ENCODE results near the gene IPMK. TPM values are rescaled to one million over a fixed set of nuclear protein-coding genes. Genes with fewer than 3 reads are reported as not detected.

The IPMK gene
- polyA plus RNA-seq (ENCODE audit: insufficient read length in 4 of 4): 10 to 100 TPM in 1 of 4 donors, 1 to 10 TPM in 3; 7.6 to 10.7 (median 9.3) TPM

- peak; percentile 63 to 70 (median 65) for DNase-seq (ENCODE audit: low read depth in 4 of 4, low spot score in 3 of 4)
These were observed at the start of gene IPMK for GRCh38 chr10:58267713-58268453. Gene IPMK, minus strand, starts transcription at chr10:58267894. Its CDS starts 283 bp downstream, at chr10:58267611.

- DNase-seq (ENCODE audit: low read depth in 4 of 4, low spot score in 3 of 4): no peak
These were observed 49.2 kb upstream of the IPMK start for GRCh38 chr10:58316874-58317273.

- DNase-seq (ENCODE audit: low read depth in 4 of 4, low spot score in 3 of 4): no peak
These were observed 43.3 kb upstream of the IPMK start for GRCh38 chr10:58311026-58311425.

GRCh38 chr10:58307676-58308075, 40.0 kb upstream of the IPMK start:
- DNase-seq (ENCODE audit: low read depth in 4 of 4, low spot score in 3 of 4): no peak

GRCh38 chr10:58305821-58306220, 38.1 kb upstream of the IPMK start:
- DNase-seq (ENCODE audit: low read depth in 4 of 4, low spot score in 3 of 4): no peak

- no peak for DNase-seq (ENCODE audit: low read depth in 4 of 4, low spot score in 3 of 4)
These were observed 36.5 kb upstream of the IPMK start for GRCh38 chr10:58304099-58304633.

- DNase-seq (ENCODE audit: low read depth in 4 of 4, low spot score in 3 of 4): no peak
These were observed 34.6 kb upstream of the IPMK start for GRCh38 chr10:58302254-58302653.

- no peak for DNase-seq (ENCODE audit: low read depth in 4 of 4, low spot score in 3 of 4)
These were observed 33.0 kb upstream of the IPMK start for GRCh38 chr10:58300676-58301075.

- DNase-seq (ENCODE audit: low read depth in 4 of 4, low spot score in 3 of 4): peak; percentile 26 to 51 (median 30)
These were observed 31.9 kb upstream of the IPMK start for GRCh38 chr10:58299580-58299979.

GRCh38 chr10:58293989-58294388, 26.3 kb upstream of the IPMK start:
- no peak for DNase-seq (ENCODE audit: low read depth in 4 of 4, low spot score in 3 of 4)

- peak in 1 of 4 donors; percentile 3 for DNase-seq (ENCODE audit: low read depth in 4 of 4, low spot score in 3 of 4)
These were observed 24.0 kb upstream of the IPMK start for GRCh38 chr10:58291538-58292174.

- DNase-seq (ENCODE audit: low read depth in 4 of 4, low spot score in 3 of 4): no peak
These were observed 14.9 kb upstream of the IPMK start for GRCh38 chr10:58282615-58283014.

GRCh38 chr10:58281092-58281752, 13.5 kb upstream of the IPMK start:
- DNase-seq (ENCODE audit: low read depth in 4 of 4, low spot score in 3 of 4): no peak

GRCh38 chr10:58280477-58280876, 12.8 kb upstream of the IPMK start:
- no peak for DNase-seq (ENCODE audit: low read depth in 4 of 4, low spot score in 3 of 4)

GRCh38 chr10:58278962-58279307, 11.2 kb upstream of the IPMK start:
- DNase-seq (ENCODE audit: low read depth in 4 of 4, low spot score in 3 of 4): no peak

GRCh38 chr10:58278274-58278961, 10.7 kb upstream of the IPMK start:
- no peak for DNase-seq (ENCODE audit: low read depth in 4 of 4, low spot score in 3 of 4)

GRCh38 chr10:58275908-58276307, 8.2 kb upstream of the IPMK start:
- DNase-seq (ENCODE audit: low read depth in 4 of 4, low spot score in 3 of 4): no peak

- DNase-seq (ENCODE audit: low read depth in 4 of 4, low spot score in 3 of 4): no peak
These were observed 7.6 kb upstream of the IPMK start for GRCh38 chr10:58275261-58275660.

- DNase-seq (ENCODE audit: low read depth in 4 of 4, low spot score in 3 of 4): no peak
These were observed 2.1 kb upstream of the IPMK start for GRCh38 chr10:58269782-58270290.

GRCh38 chr10:58268946-58269781, 1.5 kb upstream of the IPMK start, which contains the start of gene CISD1:
Gene CISD1, plus strand, starts transcription at chr10:58269162. Its CDS starts 112 bp downstream, at chr10:58269274.
- peak; percentile 92 to 97 (median 97) for DNase-seq (ENCODE audit: low read depth in 4 of 4, low spot score in 3 of 4)
